ENCODE data around the gene SZT2.
"Not testable (repeated sequence)": the region's sequence is repeated elsewhere in the genome, so short reads cannot be mapped to it uniquely, and the experiment has no call there.

The SZT2 gene

DNA sequence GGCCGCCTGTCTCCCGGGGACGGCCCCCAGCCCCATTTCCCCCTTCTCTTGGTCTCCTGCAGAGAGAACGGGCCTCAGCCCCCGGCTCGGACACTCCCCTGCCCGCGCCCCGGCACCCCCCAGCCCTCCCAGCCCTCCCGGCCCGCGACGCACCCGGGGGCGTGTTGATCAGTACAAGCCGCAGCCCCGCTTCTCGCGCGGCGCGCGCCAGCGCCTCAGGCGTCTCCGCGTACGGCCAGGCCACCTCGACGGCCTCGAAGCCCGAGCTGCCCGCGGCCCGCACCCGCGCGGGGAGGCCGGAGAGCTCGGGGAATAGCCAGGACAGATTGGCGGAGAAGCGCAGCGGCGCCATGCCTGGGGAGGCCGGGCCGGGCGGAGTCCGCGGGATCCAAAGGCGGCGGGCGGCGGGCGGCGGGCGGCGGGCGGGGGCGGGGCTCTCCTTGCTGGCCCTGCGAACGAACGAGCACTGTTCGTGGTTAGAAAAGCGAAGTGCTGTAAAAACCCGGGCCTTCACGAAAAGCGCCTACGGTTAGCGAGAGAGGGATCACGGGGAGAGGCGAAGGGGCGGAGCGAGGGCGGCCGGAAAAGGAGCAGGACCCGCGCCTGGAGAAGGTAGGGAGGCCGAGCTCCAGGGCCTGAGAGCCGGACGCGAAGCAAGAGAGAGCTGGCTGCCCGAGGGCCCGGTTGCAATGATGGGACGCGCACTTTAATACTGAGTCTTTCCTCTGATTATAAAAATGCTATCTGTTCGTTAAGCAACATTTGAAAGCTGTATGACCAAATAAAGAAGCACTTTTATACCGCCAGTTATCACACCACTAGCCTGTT lies 64.0 kb downstream of the SZT2 start, which contains the start of gene HYI:
TSS of gene HYI (minus strand) at position 490 of the 828 bp plus-strand sequence. CDS start at position 352, 138 bp downstream.
- peak in 1 of 3 donors; percentile 41 for DNase-seq (ENCODE audit: low read depth in 3 of 3, low spot score in 1 of 3)

DNA sequence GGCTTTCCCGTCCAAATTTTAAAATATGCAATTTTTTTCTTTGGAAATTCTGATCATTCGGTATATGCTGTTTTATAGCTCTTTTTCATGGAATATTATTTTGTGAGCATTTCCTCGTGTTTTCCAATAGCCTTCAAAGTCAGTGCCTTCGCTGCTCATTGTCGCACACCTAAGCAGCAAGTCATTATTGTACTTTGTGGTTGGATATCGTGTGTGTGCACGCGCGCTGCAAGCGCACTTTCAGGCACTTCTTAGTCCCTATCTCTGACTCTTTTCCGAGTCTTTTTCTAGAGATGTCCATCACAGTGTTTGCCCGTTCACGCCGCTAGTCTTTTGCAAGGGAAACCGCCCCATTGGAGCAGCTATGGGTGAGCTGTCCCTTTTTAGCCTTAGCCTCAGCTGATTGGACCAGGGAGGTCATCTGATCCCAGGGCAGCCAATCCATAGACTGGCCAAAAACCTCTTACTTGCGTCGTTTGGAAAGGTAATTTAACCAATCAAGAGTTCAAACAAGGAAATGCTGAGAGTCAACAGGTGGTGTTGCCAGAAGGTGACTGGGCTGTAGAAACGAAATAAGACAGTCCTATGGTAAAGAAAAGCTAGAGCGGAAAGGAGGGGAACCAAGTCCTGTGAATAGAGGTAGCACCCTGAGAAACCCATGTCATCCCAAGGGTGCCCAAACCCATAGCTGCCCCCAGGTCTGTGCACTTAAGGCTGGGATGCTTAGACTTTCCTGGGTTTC lies 64.7 kb downstream of the SZT2 start:
- DNase-seq (ENCODE audit: low read depth in 3 of 3, low spot score in 1 of 3) = peak in 1 of 3 donors; percentile 19

DNA sequence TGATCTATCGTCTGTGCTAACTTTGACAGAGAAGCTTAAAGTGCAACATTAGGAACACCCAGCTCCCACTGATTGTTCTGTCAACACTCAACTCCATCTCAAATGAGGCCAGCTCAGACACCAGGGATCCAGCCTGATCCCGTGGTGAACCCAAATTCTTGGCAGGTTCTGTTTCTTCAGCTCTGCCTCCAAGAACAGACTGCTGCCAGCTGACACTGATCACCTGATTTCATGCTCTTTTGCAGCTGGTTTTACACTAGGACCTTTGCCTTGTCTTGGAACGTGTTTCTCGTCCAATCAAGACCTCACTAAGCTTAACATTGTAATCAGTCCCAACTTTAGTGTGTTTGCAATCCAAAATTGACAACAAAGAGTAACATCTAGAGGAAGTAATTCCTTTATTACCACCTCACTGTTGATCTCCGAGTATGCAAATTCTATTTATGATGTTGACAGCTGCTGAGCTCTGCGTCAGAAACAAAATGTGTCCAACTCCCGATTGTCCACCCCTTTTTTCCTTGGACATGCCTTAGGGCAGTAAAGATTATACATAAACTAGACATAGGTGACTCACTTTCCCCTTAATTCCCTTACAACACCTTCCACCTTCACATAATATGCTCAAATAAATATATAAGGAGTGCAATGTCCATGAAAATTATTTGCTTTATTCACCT lies 65.7 kb downstream of the SZT2 start:
- DNase-seq (ENCODE audit: low read depth in 3 of 3, low spot score in 1 of 3) = no peak

DNA sequence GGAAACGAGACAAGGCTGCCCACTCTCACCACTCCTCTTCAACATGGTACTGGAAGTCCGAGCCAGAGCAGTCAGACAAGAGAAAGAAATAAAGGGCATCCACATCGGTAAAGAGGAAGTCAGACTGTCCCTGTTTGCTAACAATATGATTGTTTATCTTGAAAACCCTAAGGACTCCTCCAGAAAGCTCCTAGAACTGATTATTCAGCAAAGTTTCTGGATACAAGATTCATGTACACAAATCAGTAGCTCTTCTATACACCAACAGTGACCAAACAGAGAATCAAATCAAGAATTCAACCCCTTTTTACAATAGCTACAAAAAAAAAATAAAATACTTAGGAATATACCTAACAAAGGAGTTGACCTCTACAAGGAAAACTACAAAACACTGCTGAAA lies 68.7 kb downstream of the SZT2 start:
- DNase-seq (ENCODE audit: low read depth in 3 of 3, low spot score in 1 of 3) = not testable (repeated sequence)

DNA sequence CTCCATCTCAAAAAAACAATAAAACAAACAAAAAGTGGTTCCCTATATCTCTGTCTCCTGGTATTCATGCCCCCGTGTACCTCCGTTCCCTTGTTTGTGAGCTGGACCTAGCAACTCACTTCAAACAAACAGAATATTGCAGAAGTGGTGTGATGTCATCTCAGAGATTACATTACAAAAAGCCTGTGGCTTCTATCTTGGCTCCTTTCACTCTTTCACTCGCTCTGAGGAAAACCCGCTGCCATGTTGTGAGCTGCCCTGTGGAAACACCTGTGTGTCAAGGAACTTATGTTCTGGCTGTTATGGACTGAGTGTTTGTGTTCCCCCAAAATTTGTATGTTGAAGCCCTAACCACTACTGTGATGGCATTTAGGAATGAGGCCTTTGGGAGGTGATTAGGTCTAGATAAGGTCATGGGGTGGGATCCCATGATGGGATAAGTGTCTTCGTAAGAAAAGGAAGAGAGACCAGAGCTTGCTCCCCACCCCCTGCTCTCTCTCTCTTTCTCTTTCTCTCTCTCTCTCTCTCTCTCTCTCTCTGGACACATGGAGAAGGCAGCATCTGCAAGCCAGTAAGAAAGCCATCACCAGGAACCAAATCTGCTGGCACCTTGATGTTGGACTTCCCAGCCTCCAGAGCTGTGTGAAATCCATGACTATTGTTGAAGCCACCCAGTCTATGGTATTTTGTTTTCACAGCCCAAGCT lies 71.4 kb downstream of the SZT2 start:
- no peak for DNase-seq (ENCODE audit: low read depth in 3 of 3, low spot score in 1 of 3)

DNA sequence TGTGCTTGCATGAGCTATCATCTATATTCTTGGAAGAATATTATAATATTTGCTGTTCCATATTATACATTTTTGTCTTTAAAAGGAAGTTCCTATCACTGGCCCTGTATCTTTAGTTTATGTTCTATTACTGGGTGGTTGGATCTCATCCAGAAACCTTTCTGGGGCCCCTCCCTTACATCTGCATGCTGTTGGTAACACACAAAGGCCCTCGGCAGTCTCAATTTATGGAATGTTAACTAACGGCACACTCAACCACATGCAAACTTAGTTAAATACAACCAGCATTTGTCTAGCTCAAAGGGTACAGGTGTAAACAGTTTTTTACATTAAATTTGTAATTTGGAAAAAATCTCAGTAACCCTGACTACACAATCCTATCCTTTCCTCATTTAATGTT lies 73.8 kb downstream of the SZT2 start:
- DNase-seq (ENCODE audit: low read depth in 3 of 3, low spot score in 1 of 3) = no peak

DNA sequence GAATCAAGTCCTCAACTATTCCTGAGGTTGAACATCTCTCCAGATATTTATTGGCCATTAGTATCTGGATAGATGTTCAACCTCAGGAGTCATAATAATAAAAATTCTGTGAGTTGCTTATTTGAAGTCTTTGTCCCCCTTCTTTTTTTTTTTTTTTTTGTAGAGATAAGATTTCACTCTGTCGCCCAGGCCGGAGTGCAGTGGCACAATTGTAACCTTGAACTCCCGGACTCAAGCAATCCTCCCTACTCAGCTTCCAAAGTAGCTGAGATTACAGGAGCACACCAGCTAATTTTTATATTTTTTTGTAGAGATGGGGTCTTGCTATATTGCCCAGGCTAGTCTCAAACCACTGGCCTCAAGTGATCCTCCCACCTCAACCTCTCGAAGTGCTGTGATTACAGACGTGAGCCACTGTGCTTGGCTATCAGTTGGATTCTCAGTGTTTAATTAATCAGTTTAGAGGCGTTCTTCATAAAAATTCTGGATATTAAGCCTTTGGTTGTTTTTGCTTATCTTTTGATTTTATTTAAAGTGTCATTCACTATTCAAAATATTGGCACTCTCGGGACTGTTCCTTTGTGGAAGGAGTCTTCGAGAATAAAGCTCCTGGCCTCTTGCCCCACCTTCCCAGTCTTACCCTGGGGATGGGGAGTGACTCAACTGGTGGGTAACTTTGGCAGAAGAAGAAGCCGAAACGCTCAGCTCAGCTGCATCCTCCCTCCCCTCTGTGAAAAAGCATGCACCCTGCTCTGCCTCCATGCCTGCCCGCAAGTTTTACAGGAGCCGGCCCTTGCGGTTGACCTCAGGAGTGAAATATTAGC lies 75.2 kb downstream of the SZT2 start:
- no peak for DNase-seq (ENCODE audit: low read depth in 3 of 3, low spot score in 1 of 3)

DNA sequence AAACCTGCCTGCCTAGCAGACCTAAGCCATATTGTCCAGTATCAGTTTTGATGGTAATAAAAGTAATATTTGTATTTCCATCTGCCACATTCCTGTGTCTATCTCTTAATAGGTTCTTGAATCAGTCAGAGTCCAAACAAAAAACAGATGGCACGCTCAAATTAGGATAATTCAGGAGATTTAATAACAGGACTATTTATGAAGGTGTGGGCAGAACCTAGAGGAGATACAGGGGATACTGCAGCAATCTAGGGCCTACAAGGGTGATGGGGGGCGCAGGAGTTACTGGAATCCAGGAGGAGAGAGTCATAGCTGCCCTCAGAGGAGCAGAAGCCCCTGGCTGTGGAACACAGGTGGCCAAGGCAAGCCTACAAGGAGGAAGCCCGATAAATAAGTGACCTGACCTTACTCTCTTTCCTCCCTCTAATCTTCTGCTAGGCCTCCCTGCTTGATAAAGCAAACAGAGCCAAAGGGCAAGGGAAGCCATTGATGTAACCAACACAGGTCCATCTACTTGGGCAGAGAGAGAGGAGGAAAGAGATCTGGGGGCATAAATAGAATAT lies 75.9 kb downstream of the SZT2 start:
- DNase-seq (ENCODE audit: low read depth in 3 of 3, low spot score in 1 of 3) = no peak

DNA sequence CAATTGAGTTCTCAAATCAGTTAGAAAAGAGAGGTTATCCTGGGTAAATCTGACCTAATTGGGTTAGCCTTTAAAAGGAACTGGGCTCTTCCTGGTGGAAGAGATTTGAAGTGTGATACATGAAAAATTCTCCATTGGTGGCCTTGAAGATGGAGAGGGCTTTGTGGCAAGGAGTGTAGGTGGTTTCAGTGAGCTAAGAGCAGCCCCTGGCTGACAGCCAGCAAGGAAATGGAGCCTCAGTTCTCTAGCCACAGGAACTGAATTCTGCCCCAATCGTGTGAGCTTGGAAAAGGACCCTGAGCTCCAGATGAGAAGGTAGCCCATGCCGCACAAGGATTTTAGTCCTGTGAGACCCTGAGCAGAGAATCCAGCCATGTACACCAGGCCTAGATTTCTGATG lies 76.7 kb downstream of the SZT2 start:
- no peak for DNase-seq (ENCODE audit: low read depth in 3 of 3, low spot score in 1 of 3)

DNA sequence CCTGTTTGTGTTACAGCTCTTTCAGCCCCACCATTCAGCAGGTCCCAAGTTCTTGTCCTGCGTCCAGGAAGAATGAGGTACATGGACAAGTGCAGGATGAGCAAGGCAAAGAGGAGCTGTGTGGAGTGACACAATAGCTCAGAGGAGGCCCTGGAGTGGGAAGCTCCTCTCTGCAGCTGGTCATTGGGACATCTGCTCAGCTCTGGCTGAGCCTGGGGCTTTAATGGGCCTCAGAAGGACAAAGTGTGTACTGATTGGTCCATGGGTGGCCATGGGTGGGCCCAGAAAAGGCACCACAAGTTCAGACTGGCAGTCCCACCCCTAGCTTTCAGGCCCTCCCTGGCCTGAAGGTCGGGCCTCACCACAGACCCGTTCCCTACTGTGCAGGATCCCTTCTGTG lies 78.7 kb downstream of the SZT2 start:
- DNase-seq (ENCODE audit: low read depth in 3 of 3, low spot score in 1 of 3) = no peak

DNA sequence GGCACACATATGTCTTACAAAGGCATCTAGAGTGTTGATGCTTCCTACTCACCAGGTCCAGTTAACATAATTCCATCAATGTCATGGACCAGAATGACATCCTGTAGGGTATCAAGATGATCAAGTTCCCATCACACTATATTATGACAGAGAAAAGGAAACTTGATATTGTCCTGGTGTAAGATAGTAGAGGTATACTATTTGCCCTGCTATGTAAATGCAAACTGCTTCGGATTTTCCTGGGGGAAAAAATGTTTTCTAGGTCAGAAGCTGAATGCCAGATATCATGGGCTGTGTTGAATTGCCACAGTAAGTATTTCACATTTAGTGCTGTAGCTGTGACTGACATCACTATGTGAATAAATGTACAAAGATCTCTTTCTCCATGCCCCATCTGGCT lies 80.2 kb downstream of the SZT2 start:
- DNase-seq (ENCODE audit: low read depth in 3 of 3, low spot score in 1 of 3) = no peak

DNA sequence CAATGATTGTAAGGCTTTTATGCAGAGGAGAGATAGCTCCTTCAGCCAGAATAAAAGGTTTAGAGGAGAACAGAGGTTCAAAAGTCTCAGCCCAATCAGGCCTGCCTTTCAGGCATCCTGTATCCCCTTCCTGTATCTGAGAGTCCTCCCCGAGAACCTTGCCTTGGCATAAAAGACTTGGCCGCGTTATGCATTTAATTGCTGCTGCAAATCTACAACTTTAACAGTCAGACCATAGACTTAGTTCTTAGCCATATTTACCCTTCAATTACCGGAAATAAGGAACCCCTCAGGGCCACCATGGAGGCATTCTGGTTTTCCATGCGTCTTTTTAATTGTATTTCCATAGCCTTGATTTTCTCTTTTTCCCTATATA lies 82.4 kb downstream of the SZT2 start:
- DNase-seq (ENCODE audit: low read depth in 3 of 3, low spot score in 1 of 3) = no peak

DNA sequence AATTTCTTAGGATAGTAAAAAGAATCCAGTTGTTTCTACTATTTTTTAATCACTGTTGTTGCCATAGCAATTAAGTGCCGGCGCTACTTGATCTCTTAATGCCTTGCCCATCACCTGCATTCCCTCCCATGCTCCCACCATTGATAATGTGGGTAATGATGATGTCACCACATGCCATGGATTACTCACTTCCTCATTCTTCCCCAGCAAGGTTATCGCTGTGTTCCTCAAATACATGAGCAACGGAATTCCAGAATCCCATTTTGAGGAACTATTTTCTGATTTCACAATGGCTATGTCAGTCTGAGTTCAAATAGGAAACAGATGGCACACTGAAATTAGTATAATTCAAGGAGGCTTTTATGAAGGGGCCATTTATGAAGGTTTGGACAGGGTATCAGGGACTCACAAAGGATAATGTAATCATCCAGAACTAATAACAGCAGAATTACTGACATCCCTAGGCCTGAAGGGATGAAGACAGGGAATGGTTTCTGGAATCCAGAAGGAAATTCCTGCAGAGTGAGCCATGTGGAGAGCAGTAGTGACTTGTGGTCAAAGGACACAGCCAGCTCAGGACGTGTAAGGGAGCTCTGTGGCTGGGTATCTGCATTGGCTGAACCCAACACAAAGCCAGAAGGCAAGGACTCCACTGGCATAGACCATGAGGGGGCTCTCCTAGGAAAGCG lies 82.9 kb downstream of the SZT2 start:
- DNase-seq (ENCODE audit: low read depth in 3 of 3, low spot score in 1 of 3) = not testable (repeated sequence)

DNA sequence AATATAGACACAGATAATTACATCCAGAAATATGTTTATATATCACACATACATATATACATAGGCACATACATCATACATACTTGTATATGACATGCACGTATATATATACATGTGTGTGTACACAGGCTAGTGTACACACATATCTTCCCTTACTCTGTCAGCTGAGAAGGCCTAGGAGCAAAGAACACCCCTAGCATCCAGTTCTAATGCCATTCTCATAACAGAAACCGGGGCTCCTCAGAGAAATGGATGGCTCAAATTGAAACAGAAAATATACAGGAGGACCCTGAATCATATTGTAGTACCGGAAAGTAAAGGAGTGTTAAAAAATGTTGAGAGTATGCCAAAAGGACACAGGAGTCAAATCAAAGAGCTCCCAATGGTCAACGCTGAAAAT lies 83.8 kb downstream of the SZT2 start:
- no peak for DNase-seq (ENCODE audit: low read depth in 3 of 3, low spot score in 1 of 3)

DNA sequence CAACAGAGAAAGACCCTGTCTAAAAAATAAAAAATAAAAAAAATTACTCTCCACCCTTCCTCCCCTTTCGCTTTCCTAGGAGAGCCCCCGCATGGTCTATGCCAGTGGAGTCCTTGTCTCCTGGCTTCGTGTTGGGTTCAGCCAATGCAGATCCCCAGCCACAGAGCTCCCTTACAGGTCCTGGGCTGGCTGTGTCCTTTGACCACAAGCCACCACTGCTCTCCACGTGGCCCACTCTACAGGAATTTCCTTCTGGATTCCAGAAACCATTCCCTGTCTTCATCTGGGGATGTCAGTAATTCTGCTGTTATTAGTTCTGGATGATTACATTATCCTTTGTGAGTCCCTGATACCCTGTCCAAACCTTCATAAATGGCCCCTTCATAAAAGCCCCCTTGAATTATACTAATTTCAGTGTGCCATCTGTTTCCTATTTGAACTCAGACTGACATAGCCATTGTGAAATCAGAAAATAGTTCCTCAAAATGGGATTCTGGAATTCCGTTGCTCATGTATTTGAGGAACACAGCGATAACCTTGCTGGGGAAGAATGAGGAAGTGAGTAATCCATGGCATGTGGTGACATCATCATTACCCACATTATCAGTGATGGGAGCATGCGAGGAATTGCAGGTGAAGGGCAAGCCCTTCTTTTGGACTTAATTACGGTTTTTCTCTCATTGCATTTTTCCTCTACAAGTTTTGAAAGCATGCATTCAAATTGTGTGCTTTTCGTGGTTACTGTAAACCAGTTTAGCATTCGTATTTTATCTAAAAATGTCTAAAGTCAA lies 86.1 kb downstream of the SZT2 start:
- not testable (repeated sequence) for DNase-seq (ENCODE audit: low read depth in 3 of 3, low spot score in 1 of 3)

DNA sequence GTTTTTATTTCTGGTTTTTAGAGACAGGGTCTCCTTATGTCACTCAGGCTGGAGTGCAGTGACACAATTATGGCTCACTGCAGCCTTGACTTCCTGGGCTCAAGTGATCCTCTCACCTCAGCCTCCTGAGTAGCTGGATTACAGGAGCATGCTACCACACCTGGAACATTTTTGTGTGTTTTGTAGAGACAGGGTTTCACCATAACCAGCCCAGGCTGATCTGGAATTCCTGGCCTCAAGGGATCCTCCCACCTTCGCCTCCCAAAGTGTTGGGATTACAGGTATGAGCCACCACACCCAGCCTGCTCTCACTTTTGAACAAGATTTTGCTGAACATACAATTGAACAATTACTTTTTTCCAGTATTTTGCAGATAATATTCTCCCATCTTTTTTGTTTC lies 88.0 kb downstream of the SZT2 start:
- DNase-seq (ENCODE audit: low read depth in 3 of 3, low spot score in 1 of 3) = no peak

DNA sequence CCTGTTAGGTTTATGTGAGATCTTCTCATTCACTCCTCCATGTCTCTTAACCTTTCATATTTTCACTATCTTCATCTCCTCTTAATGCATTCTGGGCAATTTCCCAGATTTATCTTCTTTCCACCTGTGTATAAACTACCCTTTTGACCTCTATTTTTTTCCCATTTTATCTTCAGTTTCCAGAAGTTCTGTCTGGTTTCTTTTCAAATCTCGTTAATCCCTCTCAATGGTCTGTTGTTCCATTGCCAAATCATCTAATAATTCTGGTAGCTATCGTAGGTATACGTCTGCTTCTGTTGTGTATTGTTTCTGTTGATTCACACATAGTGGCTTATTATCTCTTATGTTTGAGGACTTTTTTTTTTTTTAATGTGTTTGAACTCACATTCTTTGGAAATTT lies 89.7 kb downstream of the SZT2 start:
- no peak for DNase-seq (ENCODE audit: low read depth in 3 of 3, low spot score in 1 of 3)

DNA sequence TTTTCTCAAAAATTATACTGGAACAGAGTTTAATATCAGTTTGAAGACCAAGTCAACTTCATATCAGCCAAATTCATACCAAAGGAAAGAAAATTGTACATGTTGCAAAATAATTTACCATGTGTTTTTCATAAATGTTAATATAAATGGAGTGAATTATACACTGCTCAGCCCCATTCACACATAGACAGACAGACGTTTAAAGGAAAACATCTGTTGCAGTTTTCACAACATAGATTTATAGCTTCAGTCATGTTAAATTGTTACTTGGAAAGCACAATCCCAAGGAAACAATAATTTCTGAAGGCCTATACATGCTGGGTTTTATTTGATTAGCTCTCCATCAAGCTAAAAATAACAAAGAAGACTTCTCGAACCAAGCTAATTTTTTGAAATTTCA lies 91.8 kb downstream of the SZT2 start:
- no peak for DNase-seq (ENCODE audit: low read depth in 3 of 3, low spot score in 1 of 3)

DNA sequence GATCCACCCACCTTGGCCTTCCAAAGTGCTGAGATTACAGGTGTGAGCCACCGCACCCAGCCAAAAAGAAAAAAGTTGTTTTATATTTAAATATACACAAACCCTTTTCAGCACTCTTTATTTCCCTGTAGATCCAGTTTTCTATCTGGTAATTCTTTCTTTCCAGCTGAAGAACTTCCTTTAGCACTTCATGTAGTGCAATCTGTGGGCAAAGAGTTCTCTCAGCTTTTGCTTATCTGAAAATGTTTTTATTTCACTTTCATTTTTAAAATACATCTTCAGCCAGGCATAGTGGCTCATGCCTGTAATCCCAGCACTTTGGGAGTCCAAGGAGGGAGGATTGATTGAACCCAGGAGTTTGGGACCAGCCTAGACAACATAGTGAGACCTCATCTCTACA lies 92.5 kb downstream of the SZT2 start:
- no peak for DNase-seq (ENCODE audit: low read depth in 3 of 3, low spot score in 1 of 3)

All from stimulated activated CD4-positive, alpha-beta T cell treated with anti-CD3 and anti-CD28 coated beads, TNF-alpha, amount 100 ng/mL, for 1 hour (primary cell).